GM12878 (cell line): ENCODE data around the gene GALNT9. TPM values are rescaled to one million over a fixed set of nuclear protein-coding genes. Genes with fewer than 3 reads are reported as not detected.

Experiments used
- ATAC-seq: fragments of 200-7000 bp; cut with Tn5 transposase; 3 replicates; pipeline ENCODE4 v1.9.1; 2020; ENCODE audit warnings: mild to moderate bottlenecking, moderate library complexity
- BruUV-seq: library from RNA; stranded (reverse); fragments of 400-500 nt; replicated peaks from 2 replicates; lab custom pipeline; 2021; lab: Mats Ljungman, UMichigan
- CTCF ChIA-PET: fragments of 300-600 bp; sonication (Branson Sonifier 250); formaldehyde crosslinking; extraction: SDS; loops from one replicate; lab custom pipeline; 2021; ENCODE audit warnings: inconsistent platforms; lab: Yijun Ruan, JAX
- POLR2A ChIA-PET: fragments of 350-600 bp; formaldehyde crosslinking; extraction: SDS; loops from one replicate; lab custom pipeline; 2021; ENCODE audit warnings: inconsistent platforms; lab: Charles Lee
- RAD21 ChIA-PET: fragments of 300-600 bp; sonication (Branson Sonifier 250); formaldehyde crosslinking; loops from one replicate; lab custom pipeline; 2023; ENCODE audit warnings: antibody characterized with exemption; ENCODE audit not compliant: unreplicated experiment; lab: Charles Lee
- SMC1A ChIA-PET: fragments of 300-600 bp; sonication (Branson Sonifier 250); formaldehyde crosslinking; loops from one replicate; lab custom pipeline; 2023; ENCODE audit not compliant: unreplicated experiment, uncharacterized antibody; lab: Charles Lee
- DNase-seq: peaks from one replicate; pipeline ENCODE4 v3.0.0-alpha.2; 2011; ENCODE audit warnings: low read depth, low spot score
- FAIRE-seq: peaks from 3 replicates; lab custom pipeline; 2011; peaks lifted over from hg19 to GRCh38; lab: Jason Lieb, UNC
- H2AFZ ChIP-seq: 2 replicates; pipeline ENCODE4 v1.6.0; 2011; ENCODE audit warnings: low read depth, low read length, control low read depth; ENCODE audit not compliant: control insufficient read depth
- H3K27ac ChIP-seq: 2 replicates; pipeline ENCODE4 v1.5.1; 2011; ENCODE audit warnings: control low read depth; ENCODE audit not compliant: control insufficient read depth, insufficient read depth
- H3K27me3 ChIP-seq, 2 experiments: replicated peaks in 1 of 2; 2 replicates each; pipeline versions ENCODE4 v1.6.0 to v1.6.1; 2011; ENCODE audit warnings: low read length in 1 of 2; ENCODE audit not compliant: control insufficient read depth in 2 of 2, insufficient read depth in 2 of 2
- H3K36me3 ChIP-seq, 2 experiments: 2 replicates each; pipeline ENCODE4 v1.5.1; 2011; ENCODE audit warnings: low read length in 1 of 2; ENCODE audit not compliant: control insufficient read depth in 2 of 2, insufficient read depth in 2 of 2
- H3K4me1 ChIP-seq: 2 replicates; pipeline ENCODE4 v1.6.1; 2011; ENCODE audit warnings: mild to moderate bottlenecking, low read length, moderate library complexity, mixed read lengths; ENCODE audit not compliant: control insufficient read depth, insufficient read depth
- H3K4me2 ChIP-seq: 2 replicates; pipeline ENCODE4 v1.6.0; 2011; ENCODE audit warnings: control low read depth; ENCODE audit not compliant: control insufficient read depth, insufficient read depth
- H3K4me3 ChIP-seq: fragments of 200-600 bp; sonication (generic); 2 replicates; pipeline ENCODE4 v1.5.1; 2016
- H3K79me2 ChIP-seq: 2 replicates; pipeline ENCODE4 v1.6.0; 2011; ENCODE audit warnings: low read length; ENCODE audit not compliant: control insufficient read depth, insufficient read depth
- H3K9ac ChIP-seq: 2 replicates; pipeline ENCODE4 v1.8.0; 2011; ENCODE audit warnings: low read length, control low read depth, mixed read lengths; ENCODE audit not compliant: control insufficient read depth, insufficient read depth
- H3K9me3 ChIP-seq: replicated peaks from 3 replicates; pipeline ENCODE4 v1.5.1; 2011; ENCODE audit warnings: mild to moderate bottlenecking, low read length; ENCODE audit not compliant: control insufficient read depth, insufficient read depth
- H4K20me1 ChIP-seq: 2 replicates; pipeline ENCODE4 v1.6.0; 2011; ENCODE audit not compliant: control insufficient read depth, insufficient read depth
- ESRRA ChIP-seq: IDR thresholded peaks from 2 replicates; pipeline ENCODE4 v1.6.1; 2012; ENCODE audit warnings: mild to moderate bottlenecking, low read length, improper control_type of control experiment
- MYC ChIP-seq: IDR thresholded peaks from 2 replicates; pipeline ENCODE4 v1.6.1; 2011; ENCODE audit warnings: mild to moderate bottlenecking, low read length, moderate library complexity, inconsistent platforms; ENCODE audit not compliant: insufficient read depth, insufficient replicate concordance, insufficient read length, severe bottlenecking
- NBN ChIP-seq: fragments of 450-650 bp; IDR thresholded peaks from 2 replicates; pipeline ENCODE4 v1.6.1; 2016
- WGBS: methylation state at CpG from one replicate; pipeline ENCODE4 v1.1.6; 2016; ENCODE audit warnings: low lambda C conversion rate; ENCODE audit not compliant: insufficient replicate concordance, insufficient coverage; ENCODE audit errors: missing lambda C conversion rate; 5-methylcytosine and 5-hydroxymethylcytosine counted together
- in situ Hi-C: fragments of 300-500 bp; cut with MboI; formaldehyde crosslinking; loops from 9 replicates; pipeline ENCODE4 v1.14.3; 2018; ENCODE audit warnings: mixed read lengths
- intact Hi-C: fragments of 100-400 bp; cut with micrococcal nuclease; formaldehyde crosslinking; loops from one replicate; pipeline ENCODE4 v1.14.2; 2022; ENCODE audit not compliant: unreplicated experiment
- polyA plus RNA-seq, 11 experiments: library from polyadenylated mRNA; depleted of rRNA in 4 of 11; unstranded in 6 of 11; stranded (reverse) in 5 of 11; fragments of >200 nt; fragmentation: Nextera tagmentation in 4 of 11; fragmentation: Illumina TruSeq in 1 of 11; extraction: Ambion mirVana in 4 of 11; extraction: Trizol in 1 of 11; gene quantifications; 1 replicate in 1 of 11; 2 replicates in 10 of 11; pipeline versions ENCODE4 v1.2.1 to v1.2.3, GENCODE V29; 2011 to 2016; ENCODE audit warnings: inconsistent platforms in 2 of 11, missing spikeins in 2 of 11, low read depth in 1 of 11
- total RNA-seq, 4 experiments: library from RNA; depleted of rRNA in 3 of 4; stranded (reverse); fragments of >200 nt in 3 of 4; fragmentation: Illumina TruSeq in 1 of 4; extraction: Trizol in 1 of 4; gene quantifications; 2 replicates each; pipeline versions ENCODE4 v1.2.1 to v1.2.3, GENCODE V29; 2013 to 2021
- TF ChIP-seq, protein P1 (sequence below): fragments of 450-650 bp; formaldehyde crosslinking; IDR thresholded peaks from 2 replicates; pipeline ENCODE4 v1.4.0; 2020; ENCODE audit warnings: mild to moderate bottlenecking, moderate library complexity

The GALNT9 gene
- total and polyA plus RNA-seq, 10 of the 15 experiments (the other 5 are each of a cell fraction or from before 2014, with no cell fraction given): 0.04 TPM; not detected in 9

DNA sequence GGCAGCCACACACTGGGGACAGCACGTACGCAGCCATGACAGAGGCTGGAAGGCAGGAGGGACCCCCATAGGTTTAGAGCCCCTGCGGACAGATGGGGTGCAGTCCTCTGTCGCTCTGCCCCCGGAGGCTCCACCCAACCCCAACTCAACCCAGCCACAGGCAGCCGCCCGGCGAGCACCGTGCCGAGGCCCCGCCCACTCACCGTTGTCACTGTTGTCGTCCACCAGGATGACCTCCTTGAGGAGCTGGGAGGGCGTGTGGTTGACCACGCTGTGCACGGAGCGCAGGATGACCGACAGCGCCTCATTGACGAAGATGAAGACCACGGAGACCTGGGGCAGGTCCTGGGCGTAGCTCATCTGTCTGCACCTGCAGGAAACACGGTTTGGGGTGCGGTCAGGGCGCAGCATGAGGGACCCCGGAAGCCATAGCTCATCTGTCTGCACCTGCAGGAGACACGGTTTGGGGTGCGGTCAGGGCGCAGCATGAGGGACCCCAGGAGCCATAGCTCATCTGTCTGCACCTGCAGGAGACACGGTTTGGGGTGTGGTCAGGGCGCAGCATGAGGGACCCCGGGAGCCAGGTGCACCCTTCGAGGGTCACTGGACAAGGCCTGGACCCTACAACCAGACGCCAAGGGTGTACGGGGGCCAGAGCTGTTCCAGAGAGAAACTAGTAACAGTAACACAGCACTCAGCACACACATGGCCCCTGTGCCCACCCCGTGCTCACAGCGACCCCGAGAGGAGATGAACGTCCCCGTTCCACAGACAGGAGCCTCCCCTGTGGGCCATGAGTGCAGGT is 66.9 kb downstream of the GALNT9 start:
- H4K20me1 ChIP-seq: no peaks in the 10 kb centered on the region
- H3K4me3 ChIP-seq: no peak overlapping the region
- ChIA-PET CTCF (no interaction called here), RAD21 (no interaction called here), SMC1A (no interaction called here), POLR2A (no interaction called here)
- H3K27me3 ChIP-seq: no peaks in the 10 kb centered on the region; a peak in 1 of 4 replicates
- in situ Hi-C loops: no loop called here
- no peaks in the 10 kb centered on the region for H3K79me2 ChIP-seq
- ATAC-seq (no peak), DNase-seq (no peak), FAIRE-seq (no peak)
- H3K36me3 ChIP-seq: no peaks in the 10 kb centered on the region
- H3K4me1 ChIP-seq: no peaks in the 10 kb centered on the region
- intact Hi-C loops: no loop called here
- no peaks in the 10 kb centered on the region for H3K9me3 ChIP-seq
- no peak overlapping the region for H3K9ac ChIP-seq
- no TSS peak for BruUV-seq
- no peak for TF ChIP-seq ESRRA
- TF ChIP-seq MYC: no peak
- TF ChIP-seq NBN: no peak
- TF ChIP-seq, protein P1, sequence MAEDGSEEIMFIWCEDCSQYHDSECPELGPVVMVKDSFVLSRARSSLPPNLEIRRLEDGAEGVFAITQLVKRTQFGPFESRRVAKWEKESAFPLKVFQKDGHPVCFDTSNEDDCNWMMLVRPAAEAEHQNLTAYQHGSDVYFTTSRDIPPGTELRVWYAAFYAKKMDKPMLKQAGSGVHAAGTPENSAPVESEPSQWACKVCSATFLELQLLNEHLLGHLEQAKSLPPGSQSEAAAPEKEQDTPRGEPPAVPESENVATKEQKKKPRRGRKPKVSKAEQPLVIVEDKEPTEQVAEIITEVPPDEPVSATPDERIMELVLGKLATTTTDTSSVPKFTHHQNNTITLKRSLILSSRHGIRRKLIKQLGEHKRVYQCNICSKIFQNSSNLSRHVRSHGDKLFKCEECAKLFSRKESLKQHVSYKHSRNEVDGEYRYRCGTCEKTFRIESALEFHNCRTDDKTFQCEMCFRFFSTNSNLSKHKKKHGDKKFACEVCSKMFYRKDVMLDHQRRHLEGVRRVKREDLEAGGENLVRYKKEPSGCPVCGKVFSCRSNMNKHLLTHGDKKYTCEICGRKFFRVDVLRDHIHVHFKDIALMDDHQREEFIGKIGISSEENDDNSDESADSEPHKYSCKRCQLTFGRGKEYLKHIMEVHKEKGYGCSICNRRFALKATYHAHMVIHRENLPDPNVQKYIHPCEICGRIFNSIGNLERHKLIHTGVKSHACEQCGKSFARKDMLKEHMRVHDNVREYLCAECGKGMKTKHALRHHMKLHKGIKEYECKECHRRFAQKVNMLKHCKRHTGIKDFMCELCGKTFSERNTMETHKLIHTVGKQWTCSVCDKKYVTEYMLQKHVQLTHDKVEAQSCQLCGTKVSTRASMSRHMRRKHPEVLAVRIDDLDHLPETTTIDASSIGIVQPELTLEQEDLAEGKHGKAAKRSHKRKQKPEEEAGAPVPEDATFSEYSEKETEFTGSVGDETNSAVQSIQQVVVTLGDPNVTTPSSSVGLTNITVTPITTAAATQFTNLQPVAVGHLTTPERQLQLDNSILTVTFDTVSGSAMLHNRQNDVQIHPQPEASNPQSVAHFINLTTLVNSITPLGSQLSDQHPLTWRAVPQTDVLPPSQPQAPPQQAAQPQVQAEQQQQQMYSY: no peak
- no peak overlapping the region for H2AFZ ChIP-seq
- no peak overlapping the region for H3K27ac ChIP-seq
- no peak overlapping the region for H3K4me2 ChIP-seq
- 53% methylated on average over 40 of the region's 40 CpGs for WGBS
